AG09319 (cell line): ENCODE results near the gene GRIK2.

Experiments used
- DNase-seq: peaks from one replicate; pipeline ENCODE4 v3.0.0-alpha.2; 2010; ENCODE audit warnings: low read depth; ENCODE audit errors: extremely low read depth
- TF ChIP-seq, protein P1 (sequence below): IDR thresholded peaks from 2 replicates; pipeline ENCODE4 v1.5.1; 2011; ENCODE audit warnings: low read depth, mild to moderate bottlenecking, inconsistent platforms, low read length, moderate library complexity

The GRIK2 gene

DNA sequence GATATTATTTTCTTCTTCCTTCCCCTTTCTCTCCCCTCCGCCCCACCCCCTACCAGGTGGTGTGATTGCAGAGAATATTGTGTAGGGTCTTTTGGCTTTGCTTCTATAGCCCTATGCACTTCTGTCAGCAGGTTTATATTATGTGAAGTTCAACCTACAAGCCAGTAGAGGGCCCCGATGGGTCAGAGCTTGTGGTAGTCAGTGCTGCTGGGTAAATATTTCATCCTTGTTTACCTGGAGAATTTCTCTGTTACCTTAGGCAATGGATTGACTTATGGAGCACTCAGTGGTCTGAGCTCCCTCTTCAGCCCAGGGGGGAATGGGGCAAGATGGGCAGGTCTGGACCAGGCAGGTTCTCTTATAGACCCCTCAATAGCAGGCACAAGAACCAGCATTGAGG lies 720.9 kb downstream of the GRIK2 start:
- TF ChIP-seq, protein P1, sequence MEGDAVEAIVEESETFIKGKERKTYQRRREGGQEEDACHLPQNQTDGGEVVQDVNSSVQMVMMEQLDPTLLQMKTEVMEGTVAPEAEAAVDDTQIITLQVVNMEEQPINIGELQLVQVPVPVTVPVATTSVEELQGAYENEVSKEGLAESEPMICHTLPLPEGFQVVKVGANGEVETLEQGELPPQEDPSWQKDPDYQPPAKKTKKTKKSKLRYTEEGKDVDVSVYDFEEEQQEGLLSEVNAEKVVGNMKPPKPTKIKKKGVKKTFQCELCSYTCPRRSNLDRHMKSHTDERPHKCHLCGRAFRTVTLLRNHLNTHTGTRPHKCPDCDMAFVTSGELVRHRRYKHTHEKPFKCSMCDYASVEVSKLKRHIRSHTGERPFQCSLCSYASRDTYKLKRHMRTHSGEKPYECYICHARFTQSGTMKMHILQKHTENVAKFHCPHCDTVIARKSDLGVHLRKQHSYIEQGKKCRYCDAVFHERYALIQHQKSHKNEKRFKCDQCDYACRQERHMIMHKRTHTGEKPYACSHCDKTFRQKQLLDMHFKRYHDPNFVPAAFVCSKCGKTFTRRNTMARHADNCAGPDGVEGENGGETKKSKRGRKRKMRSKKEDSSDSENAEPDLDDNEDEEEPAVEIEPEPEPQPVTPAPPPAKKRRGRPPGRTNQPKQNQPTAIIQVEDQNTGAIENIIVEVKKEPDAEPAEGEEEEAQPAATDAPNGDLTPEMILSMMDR, result no peak
- no peak for DNase-seq

DNA sequence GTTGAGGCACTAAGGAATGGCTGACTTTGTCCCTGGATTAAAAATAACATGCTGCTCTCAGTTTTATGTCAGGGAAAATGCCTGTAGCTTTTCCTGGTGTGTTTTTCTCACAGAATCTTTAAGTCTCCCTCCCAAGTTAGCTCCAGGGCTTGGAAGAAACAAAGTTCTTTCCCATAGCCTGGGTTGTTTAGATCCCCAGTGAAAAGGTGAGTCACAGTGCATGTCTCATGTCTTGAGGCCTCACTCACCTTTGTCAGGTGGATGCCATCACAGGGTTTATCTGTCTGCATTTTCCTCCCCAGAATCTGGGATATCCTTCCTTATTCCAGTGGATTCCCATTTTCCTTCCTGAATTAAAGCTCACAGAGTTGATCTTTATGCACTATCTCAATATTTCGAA lies 722.4 kb downstream of the GRIK2 start:
- no peak for DNase-seq
- TF ChIP-seq, protein P1, result no peak

DNA sequence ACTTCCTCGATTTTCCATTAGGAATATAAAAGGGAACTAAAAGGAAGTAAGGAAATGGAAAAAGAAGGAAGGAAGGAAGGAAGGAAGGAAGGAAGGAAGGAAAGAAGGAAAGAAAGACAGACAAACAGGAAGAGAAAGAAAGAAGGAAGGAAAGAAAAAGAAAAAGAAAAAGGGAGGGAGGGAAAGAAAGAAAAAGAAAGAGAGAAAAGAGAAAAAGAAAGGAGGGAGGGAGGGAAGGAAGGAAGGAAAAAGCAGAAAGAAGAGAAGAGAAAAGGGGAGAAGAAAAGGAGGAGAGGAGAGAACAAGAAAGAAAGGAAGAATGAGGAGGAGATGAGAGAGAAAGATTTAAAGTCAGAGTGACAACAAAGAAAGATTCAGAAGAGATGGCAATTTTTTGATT lies 724.5 kb downstream of the GRIK2 start:
- DNase-seq, result no peak
- TF ChIP-seq, protein P1, result no peak
